GM18520 (cell line): ENCODE measurements around the gene SLN.
"Not testable (repeated sequence)": the region's sequence is repeated elsewhere in the genome, so short reads cannot be mapped to it uniquely, and the experiment has no call there.

Experiments
- ATAC-seq: cut with Tn5 transposase; IDR thresholded peaks from one replicate; pipeline ENCODE4 v1.9.1; 2021; ENCODE audit not compliant: unreplicated experiment

Gene SLN

DNA sequence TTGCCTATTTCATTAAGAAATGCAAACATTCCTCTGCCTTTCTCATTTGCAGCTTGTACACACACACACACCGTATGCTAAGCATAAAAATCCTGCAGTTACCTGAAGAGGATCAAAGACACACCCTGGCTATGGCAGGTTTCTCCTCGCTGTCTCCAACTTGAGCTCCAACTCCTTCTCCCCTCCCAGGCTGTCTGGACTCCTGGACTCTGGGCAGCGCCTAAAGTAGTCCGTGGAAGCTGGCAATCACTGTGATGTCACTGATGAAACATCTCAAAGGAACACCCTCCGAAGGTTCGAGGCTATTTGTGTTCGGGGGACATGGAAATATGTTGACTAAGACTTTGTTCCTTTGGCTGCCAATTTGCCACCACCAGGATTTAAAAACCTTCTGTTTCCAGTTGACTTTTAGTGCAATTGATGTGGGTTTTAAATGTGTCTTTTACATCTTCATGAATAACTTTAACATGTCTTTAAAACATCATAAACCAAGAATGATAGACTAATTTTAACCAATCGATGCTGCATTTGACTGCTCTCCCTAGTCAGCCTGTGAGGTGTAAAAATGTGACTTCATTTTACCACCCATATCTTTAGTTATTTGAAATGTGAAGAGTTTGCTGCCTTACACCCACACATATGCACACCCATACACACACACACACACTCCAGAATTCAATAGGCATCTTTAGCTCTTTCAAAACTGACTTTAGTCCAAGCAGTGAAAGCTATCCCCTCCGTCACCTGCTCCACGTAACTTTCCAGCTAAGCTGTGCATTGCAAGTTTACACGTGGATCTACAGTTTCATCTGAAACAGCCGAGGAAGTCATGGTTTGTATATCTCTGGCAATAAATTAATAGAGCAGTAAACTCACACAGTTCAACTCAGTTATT, at the start of gene SLN:
Gene SLN (minus strand): TSS at position 196 of the 895 bp plus-strand sequence.
- ATAC-seq, result no peak

DNA sequence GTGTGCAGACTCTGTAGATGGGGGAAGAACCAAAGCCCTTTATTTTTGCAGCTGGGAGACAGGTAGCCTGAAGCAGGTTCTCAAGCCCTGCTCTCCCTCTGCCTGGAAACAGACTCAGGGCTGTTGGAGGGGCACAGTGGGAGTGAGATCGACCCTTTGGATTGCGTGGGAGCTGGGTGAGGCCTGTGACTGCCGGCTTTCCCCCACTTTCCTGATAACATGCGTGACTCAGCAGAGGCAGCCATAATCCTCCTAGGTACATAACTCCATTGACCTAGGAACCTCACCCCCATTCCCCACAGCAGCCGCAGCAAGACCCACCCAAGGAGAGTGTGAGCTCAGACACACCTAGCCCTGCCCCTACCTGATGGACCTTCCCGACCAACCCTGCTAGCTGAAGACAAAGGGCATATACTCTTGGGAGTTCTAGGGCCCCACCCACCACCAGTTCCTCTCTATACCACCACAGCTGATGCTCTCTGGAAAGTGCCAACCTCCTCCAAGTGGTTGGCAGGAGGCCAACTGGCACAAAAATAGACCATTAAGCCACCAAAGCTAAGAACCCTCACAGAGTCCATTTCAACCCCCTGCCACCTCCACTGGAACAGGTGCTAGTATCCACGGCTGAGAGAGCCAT, 47.0 kb upstream of the SLN start:
- ATAC-seq, result not testable (repeated sequence)

DNA sequence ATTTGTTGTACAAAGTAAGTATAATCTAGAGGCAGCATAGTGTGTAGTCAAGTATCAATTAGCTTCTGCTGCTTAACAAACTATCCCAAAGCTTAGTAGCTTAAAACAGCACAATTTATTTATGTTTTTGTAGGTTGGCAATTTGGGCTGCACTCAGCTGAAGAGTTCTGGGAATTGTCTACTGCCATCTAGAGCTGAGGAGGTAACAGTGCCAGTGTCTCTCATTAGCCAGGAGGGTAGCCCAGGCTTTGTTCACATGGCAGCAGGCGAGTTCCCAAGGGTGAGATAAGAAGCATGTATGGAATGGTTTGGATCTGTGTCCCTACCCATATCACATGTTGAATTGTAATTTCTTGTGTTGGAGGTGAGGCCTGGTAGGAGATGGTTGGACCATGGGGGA, 45.8 kb upstream of the SLN start:
- ATAC-seq, result no peak

DNA sequence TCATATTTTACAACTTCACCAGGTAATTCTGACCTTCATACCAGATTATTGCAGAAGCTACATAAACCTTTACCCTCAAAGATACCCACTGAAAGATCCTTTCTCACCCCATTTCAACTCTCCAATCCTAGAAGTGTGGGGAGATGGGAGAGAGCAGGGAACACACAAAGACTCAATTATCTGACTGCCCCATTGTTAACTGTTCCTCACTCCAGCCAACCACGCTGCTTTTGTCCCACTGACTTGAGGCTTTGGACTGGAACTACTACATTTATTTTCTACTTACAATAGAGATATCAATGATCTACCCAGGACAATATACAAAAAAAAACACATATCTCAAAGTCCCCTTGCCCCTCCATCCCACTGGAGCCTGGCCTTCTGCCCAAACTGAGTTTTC, 44.7 kb upstream of the SLN start:
- no peak for ATAC-seq

DNA sequence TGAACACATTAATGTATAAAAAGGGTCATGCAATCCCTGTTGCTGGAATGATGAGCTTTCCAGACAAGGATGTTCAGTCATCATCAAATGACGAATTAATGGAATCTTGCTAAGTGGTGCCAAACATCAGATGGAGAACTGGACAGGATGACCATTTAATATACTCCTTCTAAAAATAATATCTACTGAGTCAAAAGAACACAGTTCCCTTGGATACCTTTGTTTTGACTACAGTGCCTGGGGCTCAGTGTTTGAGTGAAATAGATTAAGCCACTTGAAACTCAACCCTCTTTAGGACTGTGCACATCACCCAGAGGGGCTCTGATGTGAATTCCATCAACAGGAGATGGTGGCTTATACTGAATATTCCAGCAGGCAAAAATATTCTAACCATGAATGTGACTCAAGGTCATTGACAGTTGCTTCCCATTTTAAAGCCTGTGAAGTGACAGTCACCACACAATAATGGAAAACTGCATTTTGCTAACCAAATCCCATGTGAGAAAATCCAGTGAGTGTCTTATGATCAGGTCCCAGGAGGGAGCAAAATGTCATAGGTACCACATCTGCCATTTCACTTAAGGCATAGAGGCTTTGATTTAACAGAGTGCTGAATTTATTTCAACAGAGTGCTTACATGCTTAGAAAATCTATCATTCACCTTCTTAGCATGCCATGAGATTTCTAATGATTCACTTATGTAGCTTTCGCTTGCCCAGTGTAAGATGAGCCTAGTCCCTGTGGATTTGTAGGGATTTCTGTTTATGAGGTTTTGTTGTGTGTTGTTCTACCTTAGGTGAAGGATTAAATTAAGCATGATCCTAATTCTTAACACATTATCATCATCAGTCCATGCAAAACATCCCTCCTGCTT, 41.3 kb upstream of the SLN start:
- ATAC-seq, result no peak

DNA sequence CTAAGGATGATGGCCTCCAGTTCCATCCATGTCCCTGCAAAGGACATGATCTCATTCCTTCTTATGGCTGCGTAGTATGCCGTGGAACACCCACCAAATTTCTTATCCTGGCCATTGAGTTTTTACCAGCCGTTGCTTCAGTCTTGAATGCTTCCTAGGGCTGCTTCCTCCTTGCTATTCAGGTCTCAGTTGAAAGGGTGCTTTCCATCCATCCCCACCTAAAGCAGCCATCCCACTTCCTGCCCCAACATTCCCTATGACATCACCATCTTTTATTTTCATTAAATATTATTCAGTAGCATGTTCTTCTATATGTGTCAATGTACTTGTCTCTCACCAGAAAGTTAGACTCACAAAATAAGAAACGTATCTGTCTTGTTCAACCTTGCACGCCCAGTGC, 40.7 kb upstream of the SLN start:
- no peak for ATAC-seq

DNA sequence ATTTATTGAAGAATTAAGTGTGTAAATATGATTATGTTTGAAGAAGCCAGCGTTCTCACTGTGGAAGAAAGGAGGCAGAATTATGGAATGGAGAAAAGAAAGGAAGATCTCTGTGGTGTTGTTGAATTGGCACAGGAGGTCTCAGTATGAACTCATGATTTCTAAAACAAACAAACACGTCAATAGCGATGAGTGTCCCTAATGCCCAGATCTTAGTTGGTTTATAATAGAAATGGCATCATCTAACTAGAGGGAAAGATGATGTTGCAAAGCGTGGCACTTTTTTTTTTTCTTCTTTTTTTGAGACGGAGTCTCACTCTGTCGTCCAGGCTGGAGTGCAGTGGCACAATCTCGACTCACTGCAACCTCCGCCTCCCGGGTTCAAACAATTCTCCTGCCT, 39.2 kb upstream of the SLN start:
- ATAC-seq, result no peak

DNA sequence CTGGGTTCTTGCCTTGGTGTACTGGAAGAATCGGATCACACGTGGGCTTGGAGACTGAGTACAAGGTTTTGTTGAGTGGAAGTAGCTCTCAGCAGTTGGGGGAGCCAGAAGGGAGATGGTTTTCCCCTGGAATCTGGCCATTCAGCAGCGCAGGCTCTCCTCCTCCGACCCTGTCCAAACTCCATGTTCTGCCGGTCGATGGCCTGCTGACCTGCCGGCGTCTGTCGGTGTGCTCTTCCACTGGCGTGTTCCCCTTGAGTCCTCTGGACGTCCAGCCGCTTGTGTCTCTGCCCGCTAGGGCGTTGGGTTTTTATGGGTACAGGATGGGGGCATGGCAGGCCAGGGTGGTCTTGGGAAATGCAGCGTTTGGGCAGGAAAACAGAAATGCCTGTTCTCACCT, 38.5 kb upstream of the SLN start:
- no peak for ATAC-seq

DNA sequence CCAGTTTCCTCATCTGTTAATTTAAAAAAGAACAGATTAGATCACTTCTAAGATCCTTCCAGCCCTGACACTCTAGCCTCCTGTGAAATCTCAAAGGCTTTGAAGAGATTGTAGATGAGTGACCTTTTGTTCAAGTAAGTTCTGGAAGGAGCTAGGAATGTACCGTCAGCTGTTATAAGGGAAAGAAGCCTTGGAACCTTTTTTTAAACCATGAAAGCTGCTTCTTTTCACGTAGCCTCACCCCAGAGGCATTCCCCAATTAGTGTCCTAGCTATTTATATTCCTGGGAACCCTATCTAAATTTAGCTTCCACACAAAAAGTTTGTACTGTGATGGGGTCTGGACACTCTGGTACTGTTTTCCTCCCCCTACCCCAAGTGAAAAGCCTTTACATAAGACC, 35.8 kb upstream of the SLN start:
- no peak for ATAC-seq

DNA sequence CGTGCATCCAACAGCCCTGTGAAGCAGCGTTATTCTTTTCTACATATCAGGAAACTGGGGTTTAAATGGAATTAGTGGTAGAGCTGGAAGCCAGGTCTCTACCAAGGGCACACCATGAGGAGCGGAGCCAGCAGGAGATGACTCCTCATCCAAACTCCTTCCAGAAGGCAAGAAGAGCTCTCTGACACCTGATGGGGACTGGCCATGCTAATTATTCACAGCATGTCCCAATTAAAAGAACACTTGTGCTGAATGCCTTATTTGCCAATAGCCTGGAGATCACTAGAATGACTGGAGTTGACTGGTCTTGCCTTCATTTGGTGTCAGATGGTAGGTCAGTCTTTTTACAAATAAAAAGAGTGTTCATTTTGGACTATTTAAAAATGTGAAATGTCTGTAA, 32.9 kb upstream of the SLN start:
- ATAC-seq, result no peak

DNA sequence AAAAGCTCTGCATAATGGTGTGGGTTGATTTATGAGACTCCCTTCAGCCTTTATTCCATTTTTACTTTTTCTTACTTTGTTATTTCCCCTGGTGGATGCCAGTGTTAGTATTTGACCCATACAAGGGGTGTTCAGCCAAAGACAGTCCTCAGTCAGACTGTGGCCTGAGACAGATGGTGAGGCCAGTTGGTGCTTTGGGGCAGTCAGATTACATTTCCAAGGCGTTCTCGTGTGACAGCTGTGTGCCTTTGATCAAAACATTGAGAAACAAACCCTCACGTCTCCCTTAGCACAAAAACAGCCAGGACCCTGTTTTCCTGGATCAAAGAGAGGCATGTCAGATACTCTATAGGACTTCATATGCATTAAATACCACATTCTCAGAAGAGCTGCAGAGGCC, 31.3 kb upstream of the SLN start:
- no peak for ATAC-seq

DNA sequence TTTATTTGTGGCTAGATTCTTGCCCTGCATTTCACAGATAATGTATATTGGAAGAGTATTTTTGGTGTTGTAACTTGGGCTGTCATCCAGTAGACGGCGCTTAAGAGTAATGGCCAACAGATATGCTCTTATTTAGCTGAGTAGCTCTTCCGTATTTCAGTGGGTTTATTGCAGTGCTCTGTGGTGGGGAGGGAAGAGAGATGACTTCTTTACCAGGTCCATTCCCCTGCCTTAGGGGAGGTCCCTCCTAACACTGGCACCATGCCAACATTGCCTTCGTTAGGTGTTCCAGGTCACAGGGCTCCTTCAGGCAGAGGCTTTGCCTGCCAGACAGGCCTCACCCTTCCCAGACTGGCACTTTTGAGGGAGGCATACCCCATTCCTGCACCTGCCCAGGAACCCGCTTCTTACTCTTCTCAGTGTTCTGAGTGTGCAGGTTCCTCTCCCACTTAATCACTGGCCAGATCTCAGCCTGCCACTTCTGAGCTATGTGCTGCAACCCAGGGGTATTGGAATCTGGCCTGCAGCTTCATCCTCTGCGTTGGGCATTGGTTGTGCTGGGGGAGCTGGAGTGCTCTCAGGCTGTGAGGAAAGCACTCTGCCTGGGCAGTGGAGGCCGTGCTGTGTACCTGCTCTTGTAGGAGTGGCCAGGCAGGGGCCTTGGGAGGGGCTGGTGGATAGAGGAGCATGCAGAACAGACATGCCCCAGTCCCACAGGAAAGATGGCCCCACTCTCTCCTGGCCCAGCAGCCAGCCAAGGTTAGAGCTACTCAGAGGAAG, 29.4 kb upstream of the SLN start:
- ATAC-seq, result peak; percentile 84

DNA sequence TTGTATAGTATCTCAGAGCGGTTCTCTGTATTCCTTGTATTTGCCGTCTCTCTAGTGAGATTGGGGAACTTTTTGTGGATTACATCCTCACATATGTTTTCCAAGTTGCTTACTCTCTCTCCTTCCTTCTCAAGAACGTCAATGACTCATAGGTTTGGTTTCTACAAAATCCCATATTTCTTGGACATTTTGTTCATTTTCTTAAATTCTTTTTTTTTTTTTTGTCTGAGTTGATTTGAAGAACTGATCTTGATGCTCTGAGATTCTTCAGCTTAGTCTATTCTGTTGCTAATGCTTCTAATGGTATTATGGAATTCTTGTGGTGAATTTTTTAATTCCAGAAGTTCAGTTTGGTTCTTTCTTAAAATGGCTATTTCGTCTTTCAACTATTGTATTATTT, 28.4 kb upstream of the SLN start:
- no peak for ATAC-seq

DNA sequence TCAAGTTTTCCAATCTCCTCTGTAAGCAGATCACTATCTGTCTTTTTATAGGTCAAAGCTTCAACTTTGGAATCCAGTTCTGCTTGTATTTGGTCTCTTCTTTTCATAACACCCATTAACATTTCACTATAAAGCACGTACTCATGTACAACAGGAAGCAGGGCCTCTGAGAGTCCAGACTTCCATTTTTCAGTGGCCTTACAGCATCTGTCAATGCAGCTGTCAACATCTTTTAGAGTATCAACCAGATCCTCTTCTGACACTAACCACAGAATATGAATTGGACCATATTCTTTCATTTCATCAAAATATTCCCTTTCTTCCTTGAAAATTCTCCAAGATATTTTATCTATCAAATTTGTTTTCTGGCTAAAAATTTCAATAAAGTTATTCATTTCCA, 24.7 kb upstream of the SLN start:
- no peak for ATAC-seq

DNA sequence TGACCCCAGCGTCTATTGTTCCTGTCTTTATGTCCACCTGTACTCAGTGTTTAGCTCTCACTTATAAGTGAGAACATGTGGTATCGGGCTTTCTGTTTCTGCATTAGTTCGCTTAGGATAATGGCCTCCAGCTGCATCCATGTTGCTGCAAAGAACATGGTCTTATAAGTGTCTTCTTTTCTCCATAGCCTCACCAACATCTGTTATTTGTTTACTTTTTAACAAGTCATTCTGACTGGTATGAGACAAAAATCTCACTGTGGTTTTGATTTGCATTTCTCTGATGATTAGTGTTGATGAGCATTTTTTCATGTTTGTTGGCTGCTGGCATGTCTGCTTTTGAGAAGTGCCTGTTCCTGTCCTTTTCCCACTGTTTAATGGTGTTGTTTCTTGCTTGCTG, 21.7 kb upstream of the SLN start:
- ATAC-seq, result peak; percentile 75

DNA sequence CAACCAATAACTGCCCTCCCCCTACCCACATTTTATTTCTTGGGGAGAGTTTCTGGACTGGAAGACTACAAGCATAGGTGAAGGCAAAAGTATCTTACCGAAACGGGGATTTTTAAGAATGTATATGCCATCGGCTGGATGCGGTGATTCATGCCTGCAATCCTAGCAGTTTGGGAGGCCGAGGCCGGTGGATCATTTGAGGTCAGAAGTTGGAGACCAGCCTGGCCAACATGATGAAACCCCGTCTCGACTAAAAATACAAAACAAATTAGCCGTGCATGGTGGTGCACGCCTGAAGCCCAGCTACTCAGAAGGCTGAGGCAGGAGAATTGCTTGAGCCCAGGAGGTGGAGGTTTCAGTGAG, 20.8 kb upstream of the SLN start:
- no peak for ATAC-seq

DNA sequence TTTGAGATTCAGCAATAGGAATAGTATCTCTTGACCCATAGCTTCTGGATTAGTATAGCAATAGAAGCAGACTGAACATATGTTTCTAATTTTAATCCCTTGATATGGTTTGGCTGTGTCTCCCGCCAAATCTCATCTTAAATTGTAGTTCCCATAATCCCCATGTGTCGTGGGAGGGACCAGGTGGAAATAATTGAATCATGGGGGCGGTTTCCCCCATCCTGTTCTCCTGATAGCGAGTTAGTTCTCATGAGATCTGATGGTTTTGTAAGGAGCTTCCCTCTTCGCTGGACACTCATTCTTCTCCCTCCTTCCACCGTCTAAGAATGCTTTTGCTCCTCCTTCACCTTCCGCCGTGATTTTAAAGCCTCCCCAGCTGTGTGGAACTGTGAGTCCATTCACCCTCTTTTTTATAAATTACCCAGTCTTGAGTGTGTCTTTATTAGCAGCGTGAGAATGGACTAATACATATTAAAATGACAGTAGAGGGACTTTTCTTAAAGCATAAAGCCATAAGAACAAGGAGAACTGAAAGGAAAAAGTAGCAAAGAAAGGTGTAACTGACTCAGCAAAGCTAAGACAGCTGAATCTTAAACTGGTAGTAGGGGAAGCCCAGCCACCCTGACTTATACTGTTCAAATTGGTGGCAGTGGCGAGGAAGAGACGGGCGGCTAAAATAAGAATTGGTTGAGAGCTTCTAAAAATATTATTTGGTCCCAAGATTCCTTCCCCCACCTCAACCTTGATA, 20.3 kb upstream of the SLN start:
- ATAC-seq, result peak; percentile 77

DNA sequence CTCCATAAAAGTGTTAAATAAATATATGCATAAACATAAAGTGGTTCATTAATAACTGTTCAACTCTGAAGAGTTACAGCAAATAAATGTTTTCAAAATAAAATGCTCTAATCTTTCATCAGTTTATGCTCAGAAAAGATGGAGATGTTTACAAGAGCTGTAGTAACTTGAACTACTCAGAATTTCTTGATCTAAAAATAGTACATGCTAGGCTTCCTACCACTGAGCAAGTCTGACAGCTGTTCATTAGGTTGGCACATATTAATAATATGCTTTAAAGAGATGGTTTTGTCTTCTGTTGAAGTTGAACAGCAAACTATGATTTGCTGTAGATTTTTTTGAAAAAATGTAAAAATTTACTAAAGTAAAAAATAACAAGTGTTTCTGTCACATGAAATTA, 10.8 kb upstream of the SLN start:
- ATAC-seq, result no peak

DNA sequence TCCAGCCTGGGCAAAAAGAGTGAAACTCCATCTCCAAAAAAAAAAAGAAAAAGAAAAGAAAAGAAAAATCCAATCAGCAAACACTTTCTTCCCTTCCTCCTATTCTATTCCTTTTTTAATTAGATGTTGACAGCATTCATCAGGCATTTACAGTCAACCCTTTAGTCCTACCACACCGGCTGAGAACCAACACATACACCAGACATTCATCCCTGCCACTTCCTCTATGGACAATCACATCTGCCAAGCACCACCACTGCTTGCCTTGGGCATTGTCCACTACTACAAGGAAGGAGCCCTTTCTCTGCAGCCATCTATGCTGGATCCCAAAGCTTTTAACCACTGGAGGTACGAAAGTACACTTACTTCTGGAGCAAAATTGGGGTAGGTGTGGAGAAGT, 9.4 kb upstream of the SLN start:
- ATAC-seq, result no peak

DNA sequence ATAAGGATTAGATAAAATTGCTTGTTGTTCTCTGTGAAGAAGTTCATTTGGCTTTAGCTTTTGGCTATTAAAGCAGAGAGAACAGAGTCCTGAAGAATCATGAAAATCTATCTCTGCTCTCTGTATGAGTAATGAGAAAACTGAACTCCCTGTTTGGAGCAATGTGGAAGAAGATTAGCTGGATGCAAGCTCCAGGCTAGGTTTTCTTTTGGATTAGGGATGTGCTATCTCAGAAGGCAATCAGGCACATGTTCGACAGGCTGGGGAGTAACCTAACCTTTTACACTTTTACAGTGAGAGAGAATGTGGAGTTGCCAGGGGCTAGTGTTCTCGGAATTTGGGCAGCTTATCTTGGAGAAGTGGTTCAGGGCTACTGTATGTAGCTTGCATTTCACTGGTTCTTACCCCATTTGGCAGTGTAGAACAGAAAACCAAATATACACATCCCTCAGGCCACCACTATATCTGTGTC, 8.5 kb upstream of the SLN start:
- ATAC-seq, result no peak
